Metanephros (tissue), 1 donor: ENCODE measurements around the gene C1orf167. TPM values are rescaled to one million over a fixed set of nuclear protein-coding genes. Genes with fewer than 3 reads are reported as not detected.

ENCODE experiments used
- total RNA-seq: library from RNA; depleted of rRNA; stranded (reverse); fragments of >200 nt; gene quantifications from one replicate; pipeline ENCODE4 v1.2.3, GENCODE V29; 2014

Gene C1orf167, protein sequence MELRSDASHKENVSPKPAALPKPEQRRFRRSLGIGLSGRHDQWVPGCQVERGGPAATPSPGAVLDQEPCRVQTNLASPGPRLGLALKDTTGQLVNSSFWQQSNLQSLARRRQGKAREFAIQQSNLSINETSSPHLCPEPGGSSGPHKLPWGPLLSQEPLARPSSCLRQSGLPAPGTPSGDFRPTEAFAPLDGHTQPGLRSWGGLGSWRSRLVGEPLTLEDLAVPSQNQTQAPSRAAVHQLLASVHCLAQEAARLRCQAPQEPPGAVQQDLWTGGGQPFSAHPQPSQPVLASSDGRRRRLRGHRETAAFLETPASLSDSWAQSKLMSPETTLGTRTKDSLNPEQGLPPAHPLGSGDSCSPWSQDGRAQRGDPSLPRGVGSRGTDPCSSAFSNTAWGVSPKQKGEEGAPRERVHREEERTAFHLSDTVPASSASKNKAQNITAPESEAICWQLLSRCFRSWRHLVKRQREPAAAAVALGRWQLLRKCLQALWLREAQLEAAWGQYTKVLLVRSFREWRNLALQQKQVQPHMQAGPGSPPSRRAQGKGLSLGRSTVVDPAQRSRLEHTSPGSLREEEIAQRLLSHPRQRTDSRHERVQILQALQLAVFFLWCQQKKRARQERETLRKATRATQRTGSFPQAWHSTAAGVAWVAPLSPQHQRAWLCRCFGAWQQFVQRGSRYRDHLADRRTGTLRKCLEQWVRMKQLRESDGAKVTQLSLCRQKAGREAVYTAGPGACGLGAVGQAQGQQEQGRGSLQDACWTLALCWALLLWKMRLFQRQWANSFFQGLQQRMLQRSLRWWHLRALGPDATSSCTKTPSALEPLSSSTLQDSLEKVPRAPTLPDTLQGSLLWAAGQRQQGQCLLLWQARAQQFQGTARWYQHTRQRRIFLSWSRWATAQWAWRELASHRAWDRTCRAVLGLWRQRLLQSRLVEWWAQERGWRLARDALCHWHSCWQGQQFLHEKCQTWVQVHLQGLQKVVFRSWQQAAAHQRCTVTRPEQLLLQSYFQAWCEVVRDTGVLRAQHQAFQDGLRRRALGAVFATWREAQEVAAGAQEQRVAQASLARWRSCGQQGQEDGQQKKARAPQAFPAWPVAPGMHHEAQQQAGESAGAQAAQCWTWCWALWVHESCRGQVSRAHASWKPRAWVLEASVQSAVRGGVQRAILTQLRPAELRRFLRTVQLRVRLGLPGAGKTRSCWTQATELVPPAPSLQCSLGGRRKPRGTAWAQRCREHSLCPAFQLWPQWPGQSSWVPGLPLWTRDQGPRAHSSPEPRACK (N-terminal part only)
- total RNA-seq, result 1.1 TPM

DNA sequence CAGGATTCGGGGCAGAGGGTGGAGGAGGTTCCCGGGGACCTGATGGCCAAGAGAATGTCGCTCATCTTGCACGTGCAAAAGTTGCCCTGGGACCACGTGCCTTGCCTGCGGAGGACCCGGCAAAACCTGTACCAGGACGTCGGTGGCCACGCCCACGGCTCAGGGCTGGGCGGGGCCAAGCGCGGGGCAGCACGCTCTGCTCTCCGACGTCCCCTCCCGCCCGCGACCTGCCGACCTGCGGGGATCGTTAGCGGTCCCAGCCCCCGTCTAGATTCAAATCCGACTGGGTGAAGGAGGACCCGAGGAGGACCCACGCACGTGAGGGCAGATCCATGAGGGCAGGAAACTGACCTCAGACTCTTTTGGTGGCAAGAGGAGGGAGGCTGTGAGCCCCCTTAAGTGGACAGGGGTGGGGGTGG is at the start of gene C1orf167:
Gene C1orf167 (plus strand): TSS at position 206 of the 419 bp plus-strand sequence. CDS start 2,208 bp downstream, outside the sequence.

GRCh38 chr1:11735854-11736745 is 25.9 kb upstream of the C1orf167 start, which contains the start of gene AGTRAP:
Gene AGTRAP (plus strand): TSS chr1:11736136. CDS start chr1:11736209, 73 bp downstream.

GRCh38 chr1:11805422-11806306 is 43.7 kb downstream of the C1orf167 start, which contains the start of the genes CLCN6 and MTHFR:
Gene CLCN6 (plus strand): TSS chr1:11806191. CDS start chr1:11806263, 72 bp downstream.
Gene MTHFR (minus strand): TSS chr1:11805964. CDS start chr1:11803116, 2,848 bp downstream.

Other genes starting within 250 kb of the C1orf167 start
- gene FBXO2, start 107.8 kb upstream of the C1orf167 start, total RNA-seq, result 1.4 TPM
- gene FBXO44, start 107.3 kb upstream of the C1orf167 start, total RNA-seq, result 19.7 TPM
- gene FBXO6, start 98.0 kb upstream of the C1orf167 start, total RNA-seq, result 5.4 TPM
- 42.4 TPM for gene MAD2L2, start 81.0 kb upstream of the C1orf167 start, total RNA-seq
- 0.93 TPM for gene DRAXIN, start 70.5 kb upstream of the C1orf167 start, total RNA-seq
- 40.9 TPM for gene AGTRAP, start 26.1 kb upstream of the C1orf167 start, total RNA-seq
- 40.3 TPM for gene MTHFR, start 43.8 kb downstream of the C1orf167 start, total RNA-seq
- 13.7 TPM for gene CLCN6, start 44.0 kb downstream of the C1orf167 start, total RNA-seq
- 0.23 TPM for gene NPPA, start 85.6 kb downstream of the C1orf167 start, total RNA-seq
- not detected for gene NPPB, start 96.8 kb downstream of the C1orf167 start, total RNA-seq
- 44.7 TPM for gene KIAA2013, start 164.2 kb downstream of the C1orf167 start, total RNA-seq
- 96.3 TPM for gene PLOD1, start 172.5 kb downstream of the C1orf167 start, total RNA-seq
- gene MFN2, start 218.3 kb downstream of the C1orf167 start, total RNA-seq, result 47.3 TPM